OCI-M2 (cell line): Measurements from ENCODE around the gene SYT9.
"Not testable (repeated sequence)": the region's sequence is repeated elsewhere in the genome, so short reads cannot be mapped to it uniquely, and the experiment has no call there.

Source experiments
- DNase-seq: peaks from one replicate; lab custom pipeline; 2025; ENCODE audit not compliant: unreplicated experiment; lab: John Stamatoyannopoulos, UW

SYT9 gene

GRCh38 chr11:7499081-7499480 is 247.4 kb downstream of the SYT9 start:
- DNase-seq, result no peak

DNA sequence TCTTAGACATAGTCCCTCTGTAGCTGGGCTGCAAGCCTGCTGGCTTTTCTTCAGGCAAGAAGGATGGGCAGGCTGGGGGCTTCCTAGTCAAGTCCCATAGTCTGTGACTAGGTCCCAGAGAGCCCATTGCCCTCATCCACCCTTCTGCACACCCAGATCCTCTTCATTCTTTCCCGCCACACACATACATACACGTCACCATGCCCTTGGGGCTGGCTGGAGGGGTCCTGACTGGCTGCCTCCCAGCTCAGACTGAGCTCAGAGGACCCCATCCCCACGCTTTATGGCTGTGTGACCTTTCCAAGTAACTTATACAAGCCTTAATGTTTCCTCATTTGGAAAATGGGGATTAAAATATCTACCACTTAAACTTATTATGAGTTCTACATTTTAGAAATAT is 248.5 kb downstream of the SYT9 start:
- DNase-seq, result no peak

- DNase-seq, result no peak
These were observed 249.5 kb downstream of the SYT9 start for GRCh38 chr11:7501251-7501650.

DNA sequence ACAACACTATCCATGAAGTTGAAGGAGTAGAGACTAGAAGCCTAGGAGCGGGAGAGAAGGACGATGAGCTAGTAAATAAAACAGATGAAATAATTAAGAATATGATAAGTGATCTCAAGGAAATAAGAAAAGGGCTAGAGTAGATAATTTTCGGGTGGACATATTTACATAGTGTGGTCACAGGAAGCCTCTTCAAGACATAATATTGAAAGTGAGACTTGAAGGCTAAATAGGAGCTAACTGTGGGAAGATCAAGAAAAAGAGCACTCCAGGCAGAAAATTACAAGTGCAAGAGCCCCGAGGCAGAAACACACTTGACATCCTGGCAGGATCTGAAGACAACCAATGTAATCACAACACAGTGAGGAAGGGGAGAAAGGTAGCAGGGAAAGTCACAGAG is 250.2 kb downstream of the SYT9 start:
- no peak for DNase-seq

DNA sequence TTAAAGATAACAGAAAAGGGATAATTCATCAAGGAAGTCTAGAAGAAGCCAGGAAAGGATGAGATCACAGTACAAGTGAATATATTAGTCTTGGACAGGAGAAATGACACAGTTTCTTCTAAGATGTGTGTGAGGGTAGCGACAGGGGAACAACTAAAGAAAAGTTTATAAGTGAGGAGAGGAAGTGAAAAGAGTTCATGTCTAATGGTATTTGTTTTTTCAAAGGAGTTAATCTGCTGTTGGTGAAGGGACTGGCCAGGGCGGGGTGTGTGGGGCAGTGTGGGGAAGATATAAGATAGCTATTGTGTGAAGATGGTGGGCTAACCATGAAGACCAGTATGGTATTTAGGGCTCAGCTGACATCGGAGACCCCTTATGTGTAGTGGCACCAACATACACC is 254.5 kb downstream of the SYT9 start:
- DNase-seq, result no peak

GRCh38 chr11:7508087-7508486 is 256.4 kb downstream of the SYT9 start:
- DNase-seq, result no peak

GRCh38 chr11:7509966-7510365 is 258.3 kb downstream of the SYT9 start:
- no peak for DNase-seq

DNA sequence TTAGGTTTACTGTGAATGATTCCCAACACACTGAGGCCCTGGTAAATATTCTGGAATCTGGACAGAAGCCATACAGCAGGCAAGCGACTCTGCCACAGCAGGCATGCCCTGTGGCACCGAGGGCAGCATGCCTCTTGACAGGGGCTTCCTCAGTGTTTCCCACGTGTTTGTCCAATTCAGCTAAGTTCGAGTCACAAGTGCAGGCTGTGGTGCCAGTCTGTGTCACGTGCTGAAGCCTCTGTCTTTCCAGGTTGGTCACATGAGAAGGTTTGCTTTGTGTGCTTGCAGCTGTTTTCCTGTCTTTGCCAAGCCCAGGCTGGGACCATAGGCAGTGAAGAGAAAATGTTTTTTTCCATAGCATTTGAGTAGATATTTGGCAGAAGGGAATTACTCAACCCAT is 259.7 kb downstream of the SYT9 start:
- DNase-seq, result no peak

DNA sequence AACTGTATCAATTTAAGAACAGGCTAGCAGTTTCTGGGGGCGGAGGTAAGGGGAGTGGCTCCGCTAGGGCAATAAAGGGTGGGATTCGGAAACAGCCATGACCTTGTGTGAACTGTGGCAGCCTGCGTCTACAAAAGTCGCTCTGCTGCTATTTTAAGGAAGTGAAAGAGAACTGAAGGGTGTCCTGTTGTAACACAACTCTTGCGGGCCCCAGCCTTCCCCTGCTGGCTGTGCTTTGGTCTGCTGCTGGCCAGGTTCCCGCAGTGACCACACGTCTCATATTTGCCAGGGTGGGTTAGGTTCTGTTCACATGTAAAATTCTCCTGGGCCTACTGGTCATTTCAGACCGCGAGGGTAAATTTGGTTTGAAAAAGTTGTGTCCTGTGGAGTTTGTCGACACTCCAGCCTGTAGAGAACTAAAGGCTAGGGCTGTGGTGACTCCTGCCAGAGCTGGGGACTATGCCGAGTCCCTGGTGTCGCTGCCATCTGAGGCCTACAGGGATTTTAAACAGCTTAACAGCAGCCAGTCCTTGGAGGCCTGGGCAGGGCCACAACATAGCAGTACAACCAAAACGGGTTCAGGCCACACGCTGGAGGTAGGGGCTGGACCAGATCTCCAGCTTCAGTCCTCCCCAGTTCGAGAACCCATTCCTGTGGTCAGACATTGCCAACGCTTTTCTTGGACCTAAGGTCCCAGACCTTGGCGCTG is 261.0 kb downstream of the SYT9 start:
- DNase-seq, result no peak

DNA sequence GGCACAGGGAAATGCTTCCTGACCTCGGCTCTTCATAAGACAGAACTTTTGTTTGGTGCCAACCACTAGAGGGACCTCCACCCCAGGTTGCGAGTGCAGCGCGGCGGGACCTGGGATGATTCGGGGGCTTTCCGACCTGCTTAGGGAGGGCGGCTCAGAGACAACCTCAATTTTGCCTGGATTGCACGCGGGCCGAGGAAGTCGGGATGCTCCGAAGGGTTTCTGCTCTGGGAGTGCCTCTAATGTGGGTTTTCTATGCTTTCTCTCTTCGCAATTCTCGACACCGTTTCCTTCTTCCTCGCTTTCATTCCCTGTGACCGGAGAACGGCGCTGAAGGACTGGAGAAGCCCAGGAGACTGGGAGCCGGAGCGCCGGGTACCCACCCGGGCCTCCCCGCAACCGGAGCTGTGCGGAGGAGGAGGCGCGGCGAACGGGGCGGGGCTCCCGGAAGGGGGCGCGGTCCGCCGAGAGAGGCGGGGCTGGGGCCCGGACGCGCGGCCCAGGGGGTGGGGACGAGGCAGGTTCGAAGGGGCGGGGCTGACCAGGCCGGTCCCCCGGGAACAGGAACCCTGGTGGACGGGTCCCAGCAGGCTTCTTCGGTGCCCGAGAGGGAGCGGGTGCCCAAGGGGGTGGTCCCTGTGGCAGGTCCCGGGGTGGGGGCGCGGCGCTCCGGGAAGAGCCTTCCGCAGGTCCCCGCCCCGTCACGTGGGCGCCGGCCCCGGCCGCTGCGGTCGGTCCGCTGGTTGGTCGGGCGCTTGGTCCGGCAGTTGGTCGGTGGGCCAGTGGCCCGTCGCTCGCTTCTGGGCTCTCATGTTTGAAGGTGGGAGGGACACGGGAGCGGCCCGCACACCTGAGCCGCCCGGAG is 261.8 kb downstream of the SYT9 start, which contains the start of gene PPFIBP2:
Gene PPFIBP2, plus strand, starts transcription at position 766 of the 865 bp plus-strand sequence. CDS start 35,477 bp downstream, outside the sequence.
- no peak for DNase-seq

DNA sequence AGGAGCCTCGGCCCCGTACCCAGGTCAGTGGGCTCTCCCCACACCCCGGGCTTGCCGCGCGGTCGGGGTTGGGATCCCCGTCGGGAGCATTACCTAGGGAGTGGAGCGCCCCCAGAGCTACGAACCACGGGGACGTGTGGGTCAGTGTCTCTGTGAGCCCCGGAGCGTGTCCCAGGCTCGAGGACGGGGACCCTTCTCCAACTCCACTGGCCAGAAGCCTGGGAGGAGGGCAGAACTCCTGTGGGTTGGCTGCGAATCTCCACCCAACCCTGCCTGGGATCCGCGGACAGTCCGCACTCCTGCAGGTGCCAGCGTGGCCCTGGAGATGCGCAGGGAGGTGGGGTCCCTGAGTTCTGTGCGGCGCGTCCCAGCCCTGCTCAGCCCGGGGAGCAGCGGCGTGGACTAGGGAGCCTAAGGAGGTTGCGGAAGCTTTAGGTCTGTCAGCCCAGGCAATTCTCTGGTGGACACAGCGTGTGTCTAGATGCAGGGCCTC is 262.4 kb downstream of the SYT9 start:
- DNase-seq, result no peak

GRCh38 chr11:7515447-7515886 is 263.8 kb downstream of the SYT9 start:
- no peak for DNase-seq

DNA sequence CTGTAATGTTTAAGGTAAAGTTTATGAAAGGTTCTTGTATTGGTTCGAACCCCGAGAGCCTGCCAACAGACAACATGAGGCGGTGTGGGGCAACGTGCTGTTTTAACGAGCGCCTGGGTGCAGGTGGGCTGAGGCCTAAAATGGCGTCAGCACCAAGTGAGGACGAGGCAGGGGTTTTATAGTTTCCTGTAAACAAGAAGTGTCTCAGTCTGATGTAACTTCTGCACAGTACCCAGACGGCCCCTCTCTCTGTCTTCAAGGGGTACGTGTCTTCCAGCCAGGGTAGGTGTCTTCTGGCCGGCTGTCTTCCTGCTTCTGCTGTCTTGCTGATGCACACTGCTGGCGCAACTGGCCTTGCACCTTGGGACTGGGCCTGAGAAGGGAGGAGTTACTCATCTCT is 264.8 kb downstream of the SYT9 start:
- no peak for DNase-seq

DNA sequence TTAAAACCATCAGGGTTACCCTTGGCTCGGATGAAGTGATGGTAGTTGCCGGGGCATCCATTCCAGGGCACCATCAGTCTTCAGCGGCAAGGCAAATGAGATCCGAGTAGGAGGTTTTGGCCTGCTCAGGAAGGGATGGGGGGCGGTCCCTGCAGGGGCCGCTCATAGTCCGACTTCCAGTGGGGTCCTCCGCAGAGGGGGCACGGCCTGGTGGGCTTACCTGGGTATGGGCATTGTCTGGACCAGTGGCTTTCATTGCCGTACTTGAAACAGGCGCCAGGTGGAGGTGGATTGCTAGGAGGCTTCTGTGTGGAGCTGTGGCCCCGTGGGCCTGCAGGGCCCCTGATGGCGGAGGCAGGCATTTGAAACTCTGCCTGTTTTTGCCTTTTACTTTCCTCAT is 266.0 kb downstream of the SYT9 start:
- DNase-seq, result not testable (repeated sequence)
